HG03439 (cell line): Measurements from ENCODE around the gene NMT1.
"Not testable (repeated sequence)": the region's sequence is repeated elsewhere in the genome, so short reads cannot be mapped to it uniquely, and the experiment has no call there.

Experiments used
- ATAC-seq: cut with Tn5 transposase; IDR thresholded peaks from one replicate; pipeline ENCODE4 v1.9.1; 2021; ENCODE audit warnings: mild to moderate bottlenecking, moderate library complexity; ENCODE audit not compliant: unreplicated experiment

The NMT1 gene

DNA sequence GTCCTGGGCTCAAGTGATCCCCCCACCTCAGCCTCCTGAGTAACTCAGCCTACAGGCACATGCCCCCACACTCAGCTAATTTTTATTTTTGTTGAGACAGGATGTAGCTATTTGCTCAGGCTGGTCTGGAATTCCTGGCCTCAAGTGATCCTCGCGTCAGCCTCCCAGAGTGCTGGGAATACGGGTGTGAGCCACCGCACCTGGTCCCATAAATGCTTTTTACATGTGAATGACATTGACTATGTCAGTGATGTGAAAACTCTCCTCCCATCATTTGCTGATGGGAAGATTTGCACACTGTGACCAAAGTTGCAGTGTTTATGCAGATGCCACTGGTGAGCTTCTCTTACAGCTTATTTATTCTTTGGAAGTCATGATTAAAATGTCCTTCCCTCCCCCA lies 56.2 kb downstream of the NMT1 start:
- ATAC-seq, result no peak

DNA sequence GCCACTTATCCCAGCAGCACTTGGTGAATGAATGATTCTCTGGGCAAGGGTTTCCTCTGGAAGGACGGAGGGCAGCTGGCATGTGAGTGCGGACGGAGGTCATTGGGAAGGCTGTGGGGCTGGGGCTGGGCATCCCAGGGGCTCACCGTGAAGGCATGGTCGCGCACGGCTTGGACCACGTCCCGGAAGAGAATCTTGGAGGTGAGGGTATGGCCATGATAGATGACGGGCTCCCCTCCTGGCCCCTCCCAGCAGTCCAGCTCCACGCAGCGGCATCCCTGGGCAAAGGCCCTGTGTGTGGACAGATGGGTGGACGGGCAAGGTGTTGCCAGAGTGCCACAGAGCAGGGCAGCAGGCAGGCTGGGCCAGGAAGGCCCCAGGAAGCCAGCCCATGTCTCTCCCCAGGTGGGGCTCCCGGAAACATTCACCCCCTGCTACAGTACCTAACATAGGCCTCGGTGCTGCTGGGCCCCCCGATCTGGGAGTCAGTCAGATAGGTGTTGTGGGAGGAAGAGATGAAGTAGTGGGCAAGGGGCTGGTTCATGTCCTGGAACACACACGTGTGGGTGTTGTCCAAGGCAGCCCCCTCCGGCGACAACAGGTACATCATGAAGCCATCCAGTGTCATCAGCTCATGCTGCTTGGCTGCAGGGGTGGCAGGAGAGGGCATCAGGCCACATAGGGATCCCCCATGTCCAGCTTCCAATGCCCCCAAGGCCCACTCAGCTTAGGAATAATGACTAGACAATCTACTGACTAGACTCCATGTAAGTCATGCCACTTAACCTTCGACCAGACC lies 56.9 kb downstream of the NMT1 start:
- ATAC-seq, result no peak

DNA sequence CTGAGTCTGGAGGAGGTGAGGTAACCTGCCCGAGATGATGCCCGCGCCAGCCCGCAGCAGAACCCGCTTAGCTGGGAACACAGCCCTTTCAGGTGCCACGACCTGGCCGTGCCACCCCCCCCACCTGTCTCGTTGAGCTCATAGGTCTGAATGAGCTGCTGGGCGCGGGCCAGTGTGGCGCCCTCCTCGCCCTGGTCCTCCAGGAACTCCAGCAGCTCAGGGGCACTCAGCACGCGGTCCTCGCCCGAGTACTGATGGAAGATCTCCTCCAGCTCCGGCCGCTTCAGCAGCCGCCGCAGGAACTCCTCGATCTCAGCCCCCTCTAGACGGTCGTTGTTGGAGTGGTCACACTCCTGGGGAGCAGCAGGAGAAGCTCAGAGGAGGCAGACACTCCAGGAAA lies 57.6 kb downstream of the NMT1 start:
- no peak for ATAC-seq

DNA sequence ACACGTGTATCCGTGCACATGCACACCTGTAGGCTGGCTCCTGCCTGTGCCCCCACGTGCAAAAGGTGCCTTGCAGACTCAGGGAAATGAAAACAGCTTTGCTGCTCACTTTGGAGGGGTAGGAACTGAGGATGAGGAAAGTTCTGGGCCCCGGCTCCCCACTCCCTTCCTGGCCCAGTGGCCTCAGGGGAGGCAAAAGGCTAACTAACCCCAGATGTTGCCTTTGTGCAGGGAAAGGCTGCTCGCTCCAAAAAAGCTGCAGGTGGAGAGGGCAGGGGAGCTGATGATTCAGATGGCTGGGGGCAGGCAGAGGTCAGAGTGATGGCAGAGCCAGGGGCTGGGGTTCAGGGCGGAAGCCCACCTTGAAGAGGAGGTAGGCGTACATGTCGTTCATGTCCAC lies 58.8 kb downstream of the NMT1 start:
- ATAC-seq, result no peak

DNA sequence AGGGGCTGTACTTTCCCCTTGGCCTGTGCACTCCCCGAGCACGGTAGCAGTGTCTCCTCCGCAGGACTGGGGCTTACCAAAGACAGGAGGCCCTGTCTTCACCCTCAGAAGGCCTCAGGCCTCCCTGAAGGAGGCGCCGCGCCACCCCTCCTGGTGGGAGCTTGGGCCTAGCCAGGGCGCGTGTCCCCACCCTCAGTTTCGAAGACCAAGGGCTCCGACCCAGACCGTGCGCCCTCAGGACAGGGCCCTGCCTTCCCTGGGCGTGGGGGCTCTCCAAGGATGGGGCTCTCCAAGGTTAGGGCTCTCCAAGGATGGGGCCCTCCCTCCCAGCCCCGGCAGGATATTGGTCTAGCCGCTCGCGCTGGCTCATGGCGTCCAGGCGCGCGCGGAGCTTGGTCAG lies 59.4 kb downstream of the NMT1 start:
- no peak for ATAC-seq

DNA sequence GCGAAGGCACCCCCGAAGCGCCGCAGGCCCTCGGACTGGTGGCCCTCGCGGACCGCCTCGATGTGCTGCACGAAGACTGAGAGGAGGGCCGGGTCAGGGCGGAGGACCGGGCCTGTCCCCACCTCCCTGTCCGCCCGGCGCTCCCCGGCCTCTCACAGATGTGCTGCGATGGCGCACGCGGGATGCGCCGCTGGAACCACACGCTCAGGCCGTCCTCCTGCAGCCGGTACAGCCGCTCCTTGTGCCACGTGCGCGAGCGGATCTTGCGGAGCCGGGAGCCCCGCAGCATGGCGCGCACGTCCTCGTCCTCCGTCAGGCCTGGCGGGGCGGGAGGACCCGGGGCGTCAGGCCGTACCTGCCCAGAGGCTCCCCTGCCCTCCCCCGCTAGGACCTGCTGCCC lies 59.9 kb downstream of the NMT1 start:
- no peak for ATAC-seq

DNA sequence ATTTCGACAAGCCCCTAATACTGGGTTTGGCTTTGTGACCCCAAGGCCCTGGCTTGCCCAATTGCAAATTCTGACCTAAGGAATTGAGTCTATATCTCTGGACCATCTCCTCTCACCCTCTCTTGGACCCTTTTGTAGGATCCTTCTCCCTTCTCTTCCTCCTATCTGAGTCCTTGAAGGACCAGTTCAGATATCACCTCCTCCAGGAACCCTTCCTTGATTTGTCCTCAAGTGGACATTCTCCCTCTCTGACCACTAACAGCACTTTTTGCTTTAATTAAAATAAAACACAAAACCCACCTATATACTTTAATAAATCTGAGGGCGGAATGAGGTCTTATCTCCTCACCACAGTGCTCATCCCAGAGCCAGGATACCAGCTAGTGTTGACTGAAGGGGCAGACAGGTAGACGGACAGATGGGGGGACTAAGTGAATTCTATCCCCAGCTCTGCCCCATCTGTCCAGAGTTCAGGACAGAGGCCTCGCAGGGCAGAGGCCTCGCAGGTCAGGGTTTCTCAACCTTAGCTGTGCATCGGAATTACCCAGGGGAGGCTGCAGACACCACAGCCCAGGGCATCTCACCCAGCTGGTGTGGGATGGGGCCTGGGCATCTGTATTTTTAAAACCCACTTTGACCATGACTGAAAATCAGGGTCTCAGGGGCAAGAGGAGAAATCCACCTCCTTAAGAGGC lies 62.1 kb downstream of the NMT1 start:
- ATAC-seq, result no peak

DNA sequence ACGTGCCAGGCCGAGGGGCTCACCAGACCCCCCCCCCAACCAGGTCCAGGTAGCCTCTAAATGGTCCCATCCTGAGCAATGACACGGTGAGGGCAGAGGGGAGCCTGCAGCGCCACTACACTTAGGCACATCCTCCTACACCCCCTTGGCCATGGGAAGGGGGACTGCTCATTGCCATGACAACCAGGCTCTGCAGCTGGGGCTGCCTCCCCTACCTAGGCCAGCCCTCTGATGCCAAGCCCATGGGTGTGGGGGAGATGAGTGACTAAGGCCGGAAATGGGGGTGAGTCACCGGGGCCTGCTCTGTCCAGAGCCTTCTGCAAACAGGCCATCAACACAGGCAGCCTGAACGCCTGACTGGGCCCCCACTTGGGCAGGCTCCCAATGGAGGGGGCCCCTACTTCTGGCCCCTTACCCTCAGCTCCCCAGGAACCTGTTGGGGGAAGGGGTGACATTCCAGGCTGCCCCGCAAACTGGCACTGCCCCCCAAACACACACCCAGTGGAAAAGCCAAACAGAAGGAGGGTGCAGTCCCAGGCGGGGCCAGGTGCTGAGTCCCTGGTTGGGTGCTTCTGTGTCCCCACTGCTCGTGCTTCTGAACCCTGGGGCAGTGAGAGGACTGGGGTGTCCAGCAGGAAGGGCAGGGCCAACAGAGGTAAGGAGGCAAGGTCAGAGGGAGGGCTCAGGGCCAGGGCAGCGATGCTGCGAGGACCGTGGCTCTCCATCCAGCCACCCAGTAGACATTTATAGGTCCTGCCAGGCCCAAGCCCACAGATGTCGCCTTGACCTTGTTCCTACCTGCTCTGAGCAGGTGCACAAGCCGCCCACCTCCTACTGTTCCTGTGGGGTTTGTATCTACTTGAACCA lies 63.0 kb downstream of the NMT1 start:
- no peak for ATAC-seq

DNA sequence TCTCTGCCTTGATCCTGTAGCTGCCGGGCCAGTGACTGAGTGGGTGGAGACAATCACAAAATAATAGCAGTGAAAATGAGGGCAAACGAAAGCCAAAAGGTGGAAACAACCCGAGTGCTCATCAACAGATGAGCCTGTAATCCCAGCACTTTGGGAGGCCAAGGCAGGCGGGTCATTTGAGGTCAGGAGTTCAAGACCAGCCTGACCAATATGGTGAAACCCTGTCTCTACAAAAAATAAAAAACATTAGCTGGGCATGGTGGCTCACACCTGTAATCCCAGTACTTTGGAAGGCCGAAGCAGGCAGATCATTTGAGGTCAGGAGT lies 63.6 kb downstream of the NMT1 start:
- ATAC-seq, result not testable (repeated sequence)

DNA sequence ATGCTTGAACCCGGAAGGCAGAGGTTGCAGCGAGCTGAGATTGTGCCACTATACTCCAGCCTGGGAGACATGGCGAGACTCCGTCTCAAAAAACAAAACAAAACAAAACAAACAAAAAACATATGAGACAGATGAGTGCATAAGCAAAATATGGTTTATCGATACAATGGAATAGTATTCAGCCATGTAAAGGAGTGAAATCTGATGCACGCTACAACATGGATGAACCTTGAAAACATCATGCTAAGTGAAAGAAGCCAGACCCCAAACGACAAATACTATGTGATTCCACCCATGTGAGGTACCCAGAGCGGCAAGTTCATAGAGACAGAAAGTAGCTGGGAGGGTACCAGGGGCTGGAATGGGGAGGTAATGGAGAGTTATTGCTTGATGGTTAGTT lies 64.4 kb downstream of the NMT1 start:
- no peak for ATAC-seq

DNA sequence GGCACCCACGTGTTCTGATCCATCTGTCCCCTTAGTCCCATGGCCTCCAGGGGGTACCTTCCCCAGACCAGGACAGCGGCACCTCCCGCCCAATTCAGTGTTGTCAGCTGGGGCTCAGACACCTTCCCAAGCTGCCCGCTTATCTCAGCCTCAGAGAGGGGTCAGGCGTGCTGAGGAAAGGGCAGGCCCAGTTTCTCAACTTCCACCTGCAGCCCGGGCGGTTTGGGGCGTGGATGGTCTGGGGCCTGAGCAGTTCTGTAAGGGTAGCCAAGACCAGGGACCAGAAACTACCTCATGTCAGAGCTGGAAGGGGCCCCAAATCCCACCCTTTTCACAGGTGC lies 66.1 kb downstream of the NMT1 start:
- ATAC-seq, result no peak

DNA sequence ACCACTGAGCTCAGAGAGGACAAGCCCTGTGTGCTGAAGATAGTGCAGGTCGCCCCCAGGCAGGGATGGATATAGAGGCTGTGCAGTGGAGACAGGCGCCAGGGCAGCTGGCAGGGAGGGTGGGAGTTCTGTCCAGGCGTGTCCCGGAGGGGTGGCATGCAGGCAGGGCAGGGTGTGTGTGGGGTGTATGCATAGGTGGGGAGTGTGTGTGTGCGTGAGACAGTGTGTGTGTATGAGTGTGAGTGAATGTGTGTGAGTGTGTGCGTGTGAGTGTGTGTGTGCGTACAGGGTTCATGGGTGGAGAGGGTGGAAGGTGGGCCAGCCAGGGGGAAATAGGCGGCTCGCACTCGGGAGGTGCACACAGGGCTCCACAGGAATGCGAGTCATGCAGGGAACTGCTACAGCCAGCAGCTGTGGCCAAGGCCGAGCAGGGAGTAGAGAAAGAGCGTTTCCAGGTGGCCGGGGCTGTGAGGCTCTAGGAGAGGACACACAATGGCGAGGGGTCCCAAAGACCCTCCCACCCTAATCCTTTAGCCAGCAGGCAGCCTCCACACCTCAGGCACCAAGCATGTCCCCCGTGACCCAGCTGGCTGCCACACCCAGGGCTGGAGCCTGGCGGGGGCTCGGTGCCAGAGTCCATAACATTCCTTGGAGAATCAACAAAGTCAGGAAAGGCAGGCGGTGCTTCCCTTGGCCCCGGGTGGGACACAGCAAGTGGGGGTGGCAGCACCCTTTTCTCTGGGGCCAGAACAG lies 66.6 kb downstream of the NMT1 start:
- no peak for ATAC-seq

DNA sequence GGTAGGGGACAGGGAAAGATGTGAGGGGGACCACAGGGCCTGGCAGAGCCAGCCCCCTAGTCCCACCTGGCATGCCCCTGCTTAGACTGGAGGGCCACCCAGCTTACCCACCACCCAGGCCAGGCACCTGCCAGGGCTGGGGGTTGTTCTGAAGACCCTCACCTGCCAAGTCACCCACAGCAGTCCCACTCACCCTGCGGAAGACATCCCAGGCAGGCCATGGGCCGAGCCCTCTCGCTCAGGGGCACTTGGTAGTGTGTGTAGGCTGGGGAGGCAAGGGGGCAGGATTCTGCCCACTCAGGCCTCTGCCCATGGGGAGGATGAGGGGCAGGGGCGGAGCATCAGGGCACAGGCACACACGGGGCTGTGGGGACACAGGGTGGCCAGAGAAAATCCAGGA lies 67.2 kb downstream of the NMT1 start:
- ATAC-seq, result no peak

DNA sequence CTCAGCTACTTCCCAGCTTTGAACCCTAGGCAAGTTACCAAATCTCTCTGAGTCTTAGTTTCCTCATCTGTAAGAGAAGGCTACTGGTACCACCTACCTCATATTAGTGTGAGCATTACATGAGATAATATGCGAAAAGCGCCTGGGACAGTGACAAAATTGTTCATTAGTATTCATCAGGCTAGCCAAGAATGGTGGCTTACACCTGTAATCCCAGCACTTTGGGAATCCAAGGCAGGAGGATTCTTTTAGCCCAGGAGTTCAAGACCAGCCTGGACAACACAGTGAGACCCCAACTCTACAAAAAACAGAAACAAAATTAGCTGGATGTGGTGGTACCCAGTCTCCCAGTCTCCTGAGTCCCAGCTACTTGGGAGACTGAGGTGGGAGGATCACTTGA lies 67.9 kb downstream of the NMT1 start:
- no peak for ATAC-seq

DNA sequence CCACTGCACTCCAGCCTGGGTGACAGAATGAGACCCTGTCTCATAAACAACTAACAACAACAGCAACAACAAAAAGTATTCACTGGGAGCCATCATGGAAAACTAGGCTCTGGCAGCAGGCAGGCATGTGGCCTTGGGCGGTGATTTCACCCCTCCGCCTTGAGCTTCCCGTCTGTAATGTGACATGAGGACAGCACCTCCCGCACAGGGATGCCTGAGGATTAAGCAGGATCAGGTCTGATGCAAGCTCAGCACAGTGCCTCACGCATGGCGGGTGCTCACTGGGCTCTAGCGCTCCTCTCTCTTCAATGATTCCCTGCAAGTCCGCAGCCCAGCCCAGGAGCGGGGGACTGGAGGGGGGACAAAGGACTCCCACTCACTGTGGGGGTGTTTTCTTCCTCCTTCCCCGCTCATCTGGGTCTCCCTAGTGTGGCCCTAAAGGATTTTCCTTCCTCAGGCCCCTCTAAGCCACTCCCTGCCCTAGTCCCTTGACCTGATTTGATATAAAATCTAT lies 68.4 kb downstream of the NMT1 start:
- ATAC-seq, result no peak

DNA sequence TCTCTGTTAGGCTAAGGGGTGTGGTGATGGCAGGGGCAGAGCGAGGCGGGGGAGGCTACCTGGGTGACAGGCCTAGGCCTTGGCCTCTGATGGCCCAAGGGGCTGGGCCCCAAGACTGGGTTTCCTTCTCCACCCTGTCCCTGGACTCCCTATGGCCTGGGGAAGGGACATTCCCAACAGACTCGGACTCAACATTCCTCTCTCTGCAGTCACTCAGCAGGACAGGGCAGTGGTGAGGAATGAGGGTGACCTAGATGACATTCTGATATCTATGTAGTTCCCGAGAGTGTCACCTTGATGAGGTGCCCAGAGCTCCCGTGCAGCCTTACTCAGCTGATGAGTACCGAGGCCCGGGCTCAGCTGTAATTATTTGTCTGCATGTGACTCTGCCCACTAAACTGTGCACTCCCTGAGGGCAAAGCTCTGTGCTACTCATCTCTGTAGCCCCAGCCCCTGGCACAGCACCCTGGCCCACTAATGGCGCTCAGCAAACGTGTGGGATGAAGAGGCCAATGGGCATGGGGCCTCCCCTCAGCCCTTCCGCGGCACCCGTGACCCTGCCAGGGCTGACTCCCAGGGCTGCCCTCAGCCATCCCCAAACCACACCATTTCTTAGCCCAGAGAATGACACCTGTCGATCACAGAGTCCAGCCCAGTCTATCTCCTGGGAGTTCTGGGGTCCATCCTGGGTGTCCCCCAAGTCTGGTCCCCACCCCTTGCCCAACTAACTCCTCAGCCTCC lies 69.0 kb downstream of the NMT1 start:
- no peak for ATAC-seq

DNA sequence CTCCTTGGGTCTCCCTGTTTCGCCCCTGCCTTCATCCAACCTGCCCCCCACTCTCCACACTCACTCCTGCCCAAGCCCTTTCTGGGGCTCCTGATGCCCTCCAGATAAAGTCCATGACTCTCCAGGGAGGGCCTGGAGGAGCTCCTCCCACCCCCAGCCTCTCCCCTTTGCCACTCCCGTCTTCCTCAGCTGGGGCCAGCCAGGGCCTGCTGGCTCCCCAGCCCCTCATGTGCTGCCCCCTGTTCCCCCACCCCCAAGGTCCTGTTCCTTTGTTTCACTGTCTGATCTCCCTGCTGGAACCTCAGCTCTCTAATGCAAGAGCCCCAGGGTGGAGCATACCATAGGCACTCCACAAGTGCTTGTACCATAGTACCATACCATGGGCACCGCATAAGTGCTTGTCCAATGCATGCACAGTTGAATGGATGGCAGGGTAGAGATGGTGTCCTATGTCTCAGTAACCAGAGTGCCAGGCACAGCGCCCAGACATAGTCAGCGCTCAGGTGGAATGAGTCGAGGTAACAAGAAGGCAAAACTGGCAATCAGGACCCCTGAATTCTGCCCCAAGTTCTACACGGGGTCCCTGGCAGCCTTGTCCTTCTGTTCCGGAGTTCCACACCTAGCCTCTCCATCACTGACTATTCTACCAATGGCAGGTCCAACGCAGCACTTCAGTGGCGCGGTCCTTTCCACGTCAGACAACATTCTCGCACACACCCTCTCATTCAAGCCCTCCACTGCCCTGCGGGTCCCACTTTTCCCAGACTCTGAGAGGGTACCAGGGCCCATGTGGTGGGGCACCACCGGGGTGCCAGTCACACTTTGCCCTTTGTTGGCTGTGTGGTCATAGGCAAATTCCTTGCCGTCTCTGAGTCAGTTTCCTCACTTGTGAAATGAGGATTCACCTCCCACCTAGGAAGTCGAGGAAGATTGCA lies 69.8 kb downstream of the NMT1 start:
- ATAC-seq, result no peak

DNA sequence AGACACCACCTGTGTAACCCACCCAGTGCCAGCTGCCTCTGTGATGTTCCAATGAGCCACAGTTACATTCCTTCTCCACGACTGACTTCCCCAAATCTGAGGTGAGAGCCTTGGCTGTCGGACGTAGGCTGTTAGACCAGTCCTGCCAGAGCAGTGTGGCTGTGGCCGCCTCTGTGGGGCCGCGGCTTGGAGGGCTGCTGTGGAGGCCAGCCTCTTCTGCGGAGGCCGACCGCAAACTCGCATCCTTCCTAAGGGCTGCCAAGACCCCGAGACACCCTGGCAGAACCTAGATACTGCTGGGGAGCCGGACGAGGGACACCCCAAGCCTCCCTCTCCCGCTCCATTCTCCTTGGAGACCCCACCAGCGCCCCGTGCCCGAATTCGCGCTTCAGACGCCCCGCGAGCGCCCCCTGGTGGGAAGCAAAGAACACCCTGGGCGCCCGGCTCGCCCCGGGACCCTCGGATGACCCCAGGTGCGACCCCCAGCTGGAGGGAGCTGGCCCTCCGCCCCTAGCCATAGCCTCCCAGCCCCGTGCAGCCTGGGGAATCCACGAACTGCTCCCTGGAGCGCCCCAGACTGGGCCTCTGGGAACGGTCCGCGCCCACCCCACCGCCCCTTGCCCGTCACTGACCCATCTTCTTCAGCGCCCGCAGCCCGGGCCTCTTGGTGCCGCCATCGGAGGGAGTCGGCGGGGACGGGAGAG lies 70.7 kb downstream of the NMT1 start:
- no peak for ATAC-seq

DNA sequence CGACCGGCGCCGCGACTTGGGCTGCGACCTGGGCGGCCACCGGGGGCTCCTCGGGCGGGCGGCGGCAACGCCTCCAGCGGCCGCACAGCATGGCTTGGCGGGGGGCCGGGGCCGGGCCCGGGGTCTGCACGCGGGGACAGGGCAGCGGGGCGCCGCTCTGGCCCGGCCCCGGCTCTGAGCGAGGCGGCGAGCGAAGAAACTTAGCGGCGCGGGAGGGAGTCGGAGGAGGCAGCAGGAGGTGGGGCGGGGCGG lies 71.1 kb downstream of the NMT1 start, which contains the start of gene PLCD3:
PLCD3 (minus strand) TSS at position 196 of the 252 bp plus-strand sequence; CDS start at position 91, 105 bp downstream.
- ATAC-seq, result no peak
